Suprapubic skin (tissue), 4 donors: Measurements from ENCODE around the gene RTL10.

Source experiments
- EP300 ChIP-seq: sonication (generic); formaldehyde crosslinking; IDR thresholded peaks from one replicate; pipeline ENCODE4 v1.6.1; 2017; ENCODE audit warnings: antibody characterized with exemption
- POLR2AphosphoS5 ChIP-seq, 3 donors: sonication (generic); formaldehyde crosslinking; IDR thresholded peaks; one replicate each; pipeline ENCODE4 v1.6.1; 2017; ENCODE audit warnings: antibody characterized with exemption in 3 of 3
- TF ChIP-seq, protein P1 (sequence below), 2 donors: fragments of 200-600 bp in 1 of 2; fragments of 450-650 bp in 1 of 2; sonication (generic) in 1 of 2; IDR thresholded peaks; one replicate each; pipeline ENCODE4 v1.5.1; 2016 to 2019; ENCODE audit warnings: antibody characterized with exemption in 2 of 2, mild to moderate bottlenecking in 1 of 2, moderate library complexity in 1 of 2

DNA sequence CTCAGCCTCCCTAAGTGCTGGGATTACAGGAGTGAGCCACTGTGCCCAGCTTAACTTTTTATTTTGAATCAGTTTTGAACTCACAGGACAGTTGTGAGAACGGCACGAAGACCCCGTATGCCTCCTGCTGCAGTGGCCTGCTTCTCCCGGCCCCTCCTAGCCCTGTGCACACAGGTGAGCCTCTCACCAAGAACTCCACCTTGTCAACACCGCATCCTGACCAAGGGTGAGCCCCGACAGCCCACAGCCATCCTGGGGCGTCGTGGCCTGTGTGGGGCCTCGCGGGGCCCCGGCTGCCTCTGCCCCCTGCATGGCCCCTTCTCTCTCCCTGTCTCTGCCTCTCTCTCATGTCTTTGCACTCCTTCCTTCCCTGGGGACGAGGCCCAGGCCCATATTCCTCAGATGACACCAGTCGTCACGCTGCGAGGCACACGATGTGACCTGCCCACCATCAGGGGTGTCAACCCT lies 38.8 kb downstream of the RTL10 start:
- TF ChIP-seq EP300 (no peak), POLR2AphosphoS5 (IDR thresholded peaks at IDR 0.05) (no peak)
- TF ChIP-seq, protein P1, sequence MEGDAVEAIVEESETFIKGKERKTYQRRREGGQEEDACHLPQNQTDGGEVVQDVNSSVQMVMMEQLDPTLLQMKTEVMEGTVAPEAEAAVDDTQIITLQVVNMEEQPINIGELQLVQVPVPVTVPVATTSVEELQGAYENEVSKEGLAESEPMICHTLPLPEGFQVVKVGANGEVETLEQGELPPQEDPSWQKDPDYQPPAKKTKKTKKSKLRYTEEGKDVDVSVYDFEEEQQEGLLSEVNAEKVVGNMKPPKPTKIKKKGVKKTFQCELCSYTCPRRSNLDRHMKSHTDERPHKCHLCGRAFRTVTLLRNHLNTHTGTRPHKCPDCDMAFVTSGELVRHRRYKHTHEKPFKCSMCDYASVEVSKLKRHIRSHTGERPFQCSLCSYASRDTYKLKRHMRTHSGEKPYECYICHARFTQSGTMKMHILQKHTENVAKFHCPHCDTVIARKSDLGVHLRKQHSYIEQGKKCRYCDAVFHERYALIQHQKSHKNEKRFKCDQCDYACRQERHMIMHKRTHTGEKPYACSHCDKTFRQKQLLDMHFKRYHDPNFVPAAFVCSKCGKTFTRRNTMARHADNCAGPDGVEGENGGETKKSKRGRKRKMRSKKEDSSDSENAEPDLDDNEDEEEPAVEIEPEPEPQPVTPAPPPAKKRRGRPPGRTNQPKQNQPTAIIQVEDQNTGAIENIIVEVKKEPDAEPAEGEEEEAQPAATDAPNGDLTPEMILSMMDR (IDR thresholded peaks at IDR 0.05) = no peak
